CD14-positive monocyte (primary cell): Measurements from ENCODE around the gene TENM3. TPM values are rescaled to one million over a fixed set of nuclear protein-coding genes. Genes with fewer than 3 reads are reported as not detected.

ENCODE experiments used
- DNase-seq, 3 donors: peaks; one replicate each; pipeline ENCODE4 v3.0.0-alpha.2; 2011 to 2022
- H2AFZ ChIP-seq: 2 replicates; pipeline ENCODE4 v1.6.0; 2012; ENCODE audit warnings: mild to moderate bottlenecking, low read depth, low read length, inconsistent platforms; ENCODE audit not compliant: insufficient read depth, poor library complexity, severe bottlenecking
- H3K27ac ChIP-seq, 2 donors: 1 replicate in 1 of 2; 2 replicates in 1 of 2; pipeline ENCODE4 v1.5.1; 2012 to 2013; ENCODE audit warnings: low read length in 2 of 2, control low read depth in 1 of 2, inconsistent platforms in 1 of 2, low read depth in 1 of 2, mild to moderate bottlenecking in 1 of 2
- H3K27me3 ChIP-seq, 2 donors: one replicate each; pipeline versions ENCODE4 v1.6.0 to v1.6.1; 2011 to 2013; ENCODE audit warnings: low read length in 2 of 2; ENCODE audit not compliant: control insufficient read depth in 2 of 2, insufficient read depth in 2 of 2
- H3K36me3 ChIP-seq, 2 donors: replicated peaks in 1 of 2; 1 replicate in 1 of 2; 2 replicates in 1 of 2; pipeline versions ENCODE4 v1.5.1 to v1.6.1; 2012 to 2013; ENCODE audit warnings: low read length in 2 of 2, control low read depth in 1 of 2, inconsistent platforms in 1 of 2, mild to moderate bottlenecking in 1 of 2; ENCODE audit not compliant: insufficient read depth in 2 of 2, control insufficient read depth in 1 of 2
- H3K4me1 ChIP-seq, 2 donors: 1 replicate in 1 of 2; 2 replicates in 1 of 2; pipeline versions ENCODE4 v1.5.1 to v1.6.1; 2012 to 2013; ENCODE audit warnings: low read length in 2 of 2, control low read depth in 1 of 2, inconsistent platforms in 1 of 2, mild to moderate bottlenecking in 1 of 2, moderate library complexity in 1 of 2; ENCODE audit not compliant: insufficient read depth in 2 of 2, control insufficient read depth in 1 of 2
- H3K4me2 ChIP-seq: replicated peaks from 2 replicates; pipeline ENCODE3; 2012; ENCODE audit warnings: low read length, moderate library complexity, mild to moderate bottlenecking; ENCODE audit not compliant: poor library complexity, severe bottlenecking; ENCODE audit errors: extremely low read depth
- H3K4me3 ChIP-seq, 3 experiments: fragments of 200-600 bp in 1 of 3; sonication (generic) in 1 of 3; replicated peaks in 1 of 3; 1 replicate in 2 of 3; 2 replicates in 1 of 3; pipeline ENCODE4 v1.5.1; 2011 to 2013; ENCODE audit warnings: low read length in 3 of 3, mild to moderate bottlenecking in 3 of 3, control low read depth in 2 of 3, low read depth in 2 of 3, inconsistent platforms in 1 of 3, moderate library complexity in 1 of 3
- H3K79me2 ChIP-seq: 2 replicates; pipeline ENCODE4 v1.6.0; 2012; ENCODE audit warnings: mild to moderate bottlenecking, control low read depth, inconsistent platforms, low read length, moderate library complexity; ENCODE audit not compliant: insufficient read depth
- H3K9ac ChIP-seq: 2 replicates; pipeline ENCODE4 v1.6.0; 2017; ENCODE audit warnings: low read length, mild to moderate bottlenecking; ENCODE audit not compliant: insufficient read depth, poor library complexity, severe bottlenecking
- H3K9me3 ChIP-seq, 2 donors: replicated peaks in 1 of 2; 1 replicate in 1 of 2; 2 replicates in 1 of 2; pipeline versions ENCODE4 v1.5.1 to v1.6.1; 2012 to 2013; ENCODE audit warnings: low read length in 2 of 2, control low read depth in 1 of 2; ENCODE audit not compliant: control insufficient read depth in 1 of 2, insufficient read depth in 1 of 2
- H4K20me1 ChIP-seq: 2 replicates; pipeline ENCODE4 v1.6.0; 2012; ENCODE audit warnings: mild to moderate bottlenecking, low read length, control low read depth, moderate library complexity; ENCODE audit not compliant: insufficient read depth
- H3K27ac Mint-ChIP-seq, 7 donors: one replicate each; pipeline ENCODE4 v1.8.0; 2020; ENCODE audit warnings: mild to moderate bottlenecking in 7 of 7, mixed read lengths in 7 of 7, moderate library complexity in 6 of 7, inconsistent platforms in 2 of 7
- H3K27me3 Mint-ChIP-seq, 3 donors: one replicate each; pipeline ENCODE4 v1.8.0; 2021 to 2022; ENCODE audit warnings: low read depth in 3 of 3, mild to moderate bottlenecking in 3 of 3, mixed read lengths in 3 of 3, moderate library complexity in 3 of 3, inconsistent platforms in 1 of 3
- H3K36me3 Mint-ChIP-seq, 2 donors: one replicate each; pipeline ENCODE4 v1.8.0; 2020; ENCODE audit warnings: mixed read lengths in 2 of 2, inconsistent platforms in 1 of 2, mild to moderate bottlenecking in 1 of 2
- H3K4me1 Mint-ChIP-seq: one replicate; pipeline ENCODE4 v1.8.0; 2020; ENCODE audit warnings: mild to moderate bottlenecking, mixed read lengths
- H3K4me3 Mint-ChIP-seq, 2 donors: one replicate each; pipeline ENCODE4 v1.8.0; 2020; ENCODE audit warnings: mild to moderate bottlenecking in 2 of 2, mixed read lengths in 2 of 2, moderate library complexity in 1 of 2
- H3K9me3 Mint-ChIP-seq, 7 donors: one replicate each; pipeline ENCODE4 v1.8.0; 2020 to 2022; ENCODE audit warnings: mixed read lengths in 7 of 7, mild to moderate bottlenecking in 6 of 7, moderate library complexity in 6 of 7, inconsistent platforms in 2 of 7
- CTCF ChIP-seq: fragments of 200-600 bp; IDR thresholded peaks from one replicate; pipeline ENCODE4 v1.8.0; 2022; ENCODE audit warnings: antibody characterized with exemption, mild to moderate bottlenecking
- WGBS: methylation state at CpG from one replicate; pipeline ENCODE4 v1.1.5; 2013; ENCODE audit warnings: missing lambda C conversion rate; ENCODE audit not compliant: insufficient coverage; 5-methylcytosine and 5-hydroxymethylcytosine counted together
- intact Hi-C, 2 donors: fragments of 100-400 bp; cut with micrococcal nuclease; formaldehyde crosslinking; loops; one replicate each; pipeline versions ENCODE4 v1.15.0 to v1.15.1; 2023
- polyA plus RNA-seq, 3 donors: library from polyadenylated mRNA; depleted of rRNA in 1 of 3; unstranded in 2 of 3; stranded (reverse) in 1 of 3; fragments of 300-500 nt in 2 of 3; fragments of >200 nt in 1 of 3; fragmentation: Illumina TruSeq in 2 of 3; gene quantifications; 1 replicate in 2 of 3; 2 replicates in 1 of 3; pipeline ENCODE4 v1.2.3, GENCODE V29; 2012 to 2021

TENM3 gene
- polyA plus RNA-seq, 3 donors = not detected

GRCh38 chr4:182301736-182302135 is 58.5 kb downstream of the TENM3 start:
- no peak for DNase-seq
- Histone ChIP-seq H3K36me3 (no peaks in the 10 kb centered on the region), H3K79me2 (no peaks in the 10 kb centered on the region), H3K9me3 (peaks cover 0 to 9% of the 10 kb centered on the region in 2 donors), H2AFZ (no peak overlapping the region), H3K4me1 (no peaks in the 10 kb centered on the region), H4K20me1 (no peaks in the 10 kb centered on the region), H3K9ac (no peak overlapping the region), H3K4me2 (no peak overlapping the region), H3K27me3 (no peaks in the 10 kb centered on the region), H3K4me3 (no peak overlapping the region), H3K27ac (no peak overlapping the region)
- WGBS = 82% methylated on average over 3 of the region's 5 CpGs
- Mint-ChIP-seq H3K4me3 (no peak overlapping the region), H3K36me3 (no peaks in the 10 kb centered on the region), H3K9me3 (peaks cover 0 to 10% (median 2%) of the 10 kb centered on the region in 7 donors), H3K4me1 (no peaks in the 10 kb centered on the region), H3K27me3 (peaks cover 0 to 5% (median 2%) of the 10 kb centered on the region in 3 donors), H3K27ac (no peak overlapping the region)
- no peak for TF ChIP-seq CTCF
- intact Hi-C loops = no loop called here

- no CpG with 5 or more reads among the region's 5 CpGs for WGBS
- intact Hi-C loops = no loop called here
- Histone ChIP-seq H3K4me1 (no peaks in the 10 kb centered on the region), H3K4me2 (no peak overlapping the region), H4K20me1 (no peaks in the 10 kb centered on the region), H3K36me3 (no peaks in the 10 kb centered on the region), H3K9me3 (peaks cover 0 to 2% of the 10 kb centered on the region in 2 donors), H3K27me3 (no peaks in the 10 kb centered on the region), H3K9ac (no peak overlapping the region), H3K79me2 (no peaks in the 10 kb centered on the region), H3K27ac (no peak overlapping the region), H3K4me3 (no peak overlapping the region), H2AFZ (no peak overlapping the region)
- Mint-ChIP-seq H3K36me3 (no peaks in the 10 kb centered on the region), H3K4me3 (no peak overlapping the region), H3K27ac (no peak overlapping the region), H3K27me3 (peaks cover 0 to 3% (median 1%) of the 10 kb centered on the region in 3 donors), H3K9me3 (peaks cover 0 to 9% (median 2%) of the 10 kb centered on the region in 7 donors), H3K4me1 (no peaks in the 10 kb centered on the region)
- DNase-seq = no peak
- TF ChIP-seq CTCF = no peak
These were observed 60.6 kb downstream of the TENM3 start for GRCh38 chr4:182303847-182304246.
